Small intestine (tissue), 7 donors: Measurements from ENCODE around the gene CCL21. TPM values are rescaled to one million over a fixed set of nuclear protein-coding genes. Genes with fewer than 3 reads are reported as not detected.

ENCODE experiments used
- DNase-seq, 2 donors: peaks; one replicate each; pipeline versions ENCODE4 v3.0.0 to v3.0.0-alpha.2; 2013
- FAIRE-seq: peaks from 2 replicates; lab custom pipeline; 2012; peaks lifted over from hg19 to GRCh38; lab: Jason Lieb, UNC
- H3K27ac ChIP-seq, 3 donors: one replicate each; pipeline ENCODE4 v1.5.1; 2013; ENCODE audit warnings: low read length in 2 of 3, mild to moderate bottlenecking in 2 of 3, control low read depth in 1 of 3, inconsistent platforms in 1 of 3, low read depth in 1 of 3, moderate library complexity in 1 of 3
- H3K27me3 ChIP-seq, 3 donors: one replicate each; pipeline ENCODE4 v1.6.1; 2013; ENCODE audit warnings: low read length in 3 of 3, inconsistent platforms in 1 of 3; ENCODE audit not compliant: control insufficient read depth in 3 of 3, insufficient read depth in 3 of 3
- H3K36me3 ChIP-seq, 3 donors: one replicate each; pipeline ENCODE4 v1.6.1; 2013; ENCODE audit warnings: low read length in 3 of 3, inconsistent platforms in 1 of 3, low read depth in 1 of 3, mild to moderate bottlenecking in 1 of 3, moderate library complexity in 1 of 3; ENCODE audit not compliant: control insufficient read depth in 3 of 3, insufficient read depth in 2 of 3
- H3K4me1 ChIP-seq, 3 donors: one replicate each; pipeline ENCODE4 v1.6.1; 2013; ENCODE audit warnings: low read length in 2 of 3, inconsistent platforms in 1 of 3, low read depth in 1 of 3, mild to moderate bottlenecking in 1 of 3, moderate library complexity in 1 of 3; ENCODE audit not compliant: control insufficient read depth in 3 of 3, insufficient read depth in 2 of 3
- H3K4me3 ChIP-seq, 3 donors: one replicate each; pipeline ENCODE4 v1.5.1; 2013; ENCODE audit warnings: low read length in 3 of 3, control low read depth in 1 of 3, inconsistent platforms in 1 of 3, low read depth in 1 of 3, mild to moderate bottlenecking in 1 of 3, moderate library complexity in 1 of 3
- H3K9me3 ChIP-seq, 2 donors: one replicate each; pipeline ENCODE4 v1.6.1; 2013; ENCODE audit warnings: low read depth in 1 of 2, low read length in 1 of 2; ENCODE audit not compliant: control insufficient read depth in 2 of 2, insufficient read depth in 1 of 2
- WGBS, 3 donors: extraction: QIAGEN DNeasy Blood & Tissue Kit; methylation state at CpG; one replicate each; pipeline ENCODE4 v1.1.7; 2013; 5-methylcytosine and 5-hydroxymethylcytosine counted together
- polyA plus RNA-seq, 4 donors: library from polyadenylated mRNA; stranded (reverse) in 3 of 4; unstranded in 1 of 4; fragments of 200-250 nt in 3 of 4; fragments of 120-200 nt in 1 of 4; gene quantifications; one replicate each; pipeline versions ENCODE4 v1.2.1 to v1.2.3, GENCODE V29; 2013
- donor health status: healthy with polysubstance abuse.
- donor health status: control.
- donor health status: control.
- donor health status: Bipolar disorder and iron deficiency.
- donor health status: healthy.

CCL21 gene
- polyA plus RNA-seq, 4 donors = 2.2 to 286 (median 26.7) TPM

DNA sequence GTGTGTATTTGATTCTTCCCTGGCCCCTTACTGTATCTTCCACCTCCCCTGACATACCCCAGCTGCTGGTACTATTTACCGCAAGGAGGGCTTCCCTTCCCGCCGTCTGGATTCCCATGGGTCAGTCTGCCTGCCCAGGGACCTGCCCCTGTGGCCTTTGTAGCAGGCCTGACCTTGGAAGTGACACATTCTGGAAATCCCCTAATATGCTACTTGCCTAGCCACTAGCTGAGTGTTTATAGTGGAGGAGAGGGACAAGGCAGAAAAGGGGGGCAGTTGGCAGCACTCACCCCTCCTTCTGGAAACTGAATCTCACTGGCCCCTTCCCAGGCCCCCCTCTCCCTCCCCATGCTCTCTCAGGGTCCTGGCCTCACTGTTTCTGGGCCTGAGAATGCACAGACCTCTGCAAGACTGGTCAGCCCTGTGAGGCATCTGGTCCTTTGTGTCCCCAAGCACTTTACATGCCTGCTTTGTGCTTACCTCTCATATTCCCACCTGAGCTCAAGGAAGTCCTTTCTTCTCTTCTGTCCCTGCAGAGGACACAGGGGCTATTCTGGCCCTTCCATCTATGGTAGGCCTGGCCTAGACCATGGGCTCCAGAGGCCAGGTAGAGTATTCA is 8.2 kb upstream of the CCL21 start:
- H3K36me3 ChIP-seq = no peaks in the 10 kb centered on the region
- WGBS, 3 donors = 62 to 89% (median 83%) methylated on average over 3 of the region's 3 CpGs
- DNase-seq (no peak), FAIRE-seq (no peak)
- no peaks in the 10 kb centered on the region for H3K9me3 ChIP-seq
- no peak overlapping the region for H3K4me3 ChIP-seq
- no peak overlapping the region for H3K27ac ChIP-seq
- no peaks in the 10 kb centered on the region for H3K27me3 ChIP-seq
- no peaks in the 10 kb centered on the region for H3K4me1 ChIP-seq

DNA sequence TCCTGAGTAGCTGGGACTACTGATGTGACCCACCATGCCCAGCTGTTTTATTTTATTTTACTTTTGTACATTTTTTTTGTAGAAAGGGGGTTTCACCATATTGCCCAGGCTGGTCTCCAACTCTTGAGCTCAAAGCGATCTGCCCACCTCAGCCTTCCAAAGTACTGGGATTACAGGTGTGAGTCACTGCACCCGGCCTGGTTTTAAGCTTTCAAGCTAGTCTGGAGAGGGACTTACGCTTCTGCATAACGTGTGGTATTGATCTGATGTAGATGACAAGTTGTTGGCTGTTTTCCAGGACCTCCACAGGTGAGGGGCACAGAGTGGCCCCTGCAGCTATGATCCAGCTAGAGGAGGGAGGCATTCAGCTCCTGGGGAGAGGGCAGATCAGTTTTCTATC is 6.8 kb upstream of the CCL21 start:
- 65 to 74% (median 66%) methylated on average over 4 of the region's 4 CpGs for WGBS, 3 donors
- no peak for DNase-seq
- H3K36me3 ChIP-seq = no peaks in the 10 kb centered on the region

DNA sequence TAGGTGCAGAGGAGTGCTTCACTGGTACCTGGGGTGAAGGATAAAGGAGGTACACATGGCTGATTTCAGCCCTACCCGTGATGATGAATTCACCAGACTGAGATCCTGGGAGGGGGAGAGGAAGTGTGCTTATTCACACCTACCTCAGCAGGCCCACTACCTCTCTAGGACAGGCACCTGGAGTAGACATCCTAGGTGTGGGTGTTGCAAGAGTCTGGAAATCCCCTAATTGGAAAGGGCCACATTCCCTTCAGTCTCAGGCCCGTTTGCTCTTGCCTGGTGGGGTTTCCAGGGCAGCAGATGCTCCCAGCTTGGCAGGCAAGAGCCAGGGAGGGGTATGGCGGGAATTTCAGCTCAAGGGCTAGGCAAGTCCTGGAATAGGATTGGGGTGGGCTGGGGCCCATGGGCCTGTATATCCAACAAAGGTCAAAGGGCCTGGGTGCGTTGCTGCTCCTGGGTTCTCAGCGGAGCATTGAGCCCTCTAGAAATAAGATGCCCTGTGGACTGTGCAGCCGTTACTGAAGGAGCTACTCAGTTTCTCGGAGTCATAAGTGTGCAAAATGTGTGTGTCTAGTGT is 5.8 kb upstream of the CCL21 start:
- DNase-seq (no peak), FAIRE-seq (no peak)
- H3K4me3 ChIP-seq = no peak overlapping the region
- WGBS, 3 donors = 71 to 84% (median 81%) methylated on average over 7 of the region's 7 CpGs
- no peaks in the 10 kb centered on the region for H3K4me1 ChIP-seq
- no peaks in the 10 kb centered on the region for H3K27me3 ChIP-seq
- H3K27ac ChIP-seq = no peak overlapping the region
- no peaks in the 10 kb centered on the region for H3K36me3 ChIP-seq
- H3K9me3 ChIP-seq = no peaks in the 10 kb centered on the region

More for the DNA sequence above, 6.8 kb upstream of the CCL21 start:
- no peaks in the 10 kb centered on the region for H3K9me3 ChIP-seq
- no peak for FAIRE-seq
- no peak overlapping the region for H3K27ac ChIP-seq
- no peaks in the 10 kb centered on the region for H3K27me3 ChIP-seq
- no peaks in the 10 kb centered on the region for H3K4me1 ChIP-seq
- no peak overlapping the region for H3K4me3 ChIP-seq

DNA sequence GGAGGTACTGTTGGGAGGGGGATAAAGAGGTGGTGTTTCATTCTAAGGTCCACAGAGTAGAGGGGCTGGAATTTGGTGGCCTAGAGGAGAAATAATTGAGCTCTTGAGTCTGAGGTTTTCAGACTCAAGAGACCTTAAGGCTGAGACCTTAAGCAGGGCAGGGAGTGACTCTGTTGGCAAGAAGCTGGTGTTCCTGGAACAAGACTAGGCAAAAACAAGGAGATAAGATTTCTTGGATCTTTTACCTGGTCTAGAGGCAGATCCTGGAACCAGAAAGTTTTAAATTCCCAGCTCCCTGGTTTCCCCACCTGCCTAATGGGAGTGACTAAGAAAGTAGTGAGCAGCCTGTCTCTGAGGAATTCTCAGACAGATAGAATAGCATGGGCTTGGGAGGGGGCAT is 4.1 kb upstream of the CCL21 start:
- FAIRE-seq = no peak

DNA sequence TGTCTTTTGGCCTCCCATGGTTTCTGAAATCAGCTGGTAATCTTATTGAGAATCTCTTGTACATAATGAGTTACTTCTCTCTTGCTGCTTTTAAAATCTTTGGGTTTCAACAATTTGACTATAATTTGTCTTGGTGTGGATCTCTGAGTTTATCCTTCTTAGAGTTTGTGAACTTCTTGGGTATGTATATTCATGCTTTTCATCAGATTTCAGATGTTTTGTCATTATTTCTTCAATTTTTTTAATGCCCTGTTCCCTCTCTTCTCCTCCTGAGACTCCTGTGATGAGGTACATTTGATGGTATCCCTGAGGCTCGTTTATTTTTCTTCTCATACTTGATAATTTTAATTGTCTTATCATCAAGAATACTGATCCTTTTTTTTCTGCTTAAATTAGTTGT is 2.2 kb upstream of the CCL21 start:
- WGBS, 3 donors = 47 to 62% (median 53%) methylated on average over 1 of the region's 1 CpG
- Histone ChIP-seq H3K36me3 (no peaks in the 10 kb centered on the region), H3K27me3 (no peaks in the 10 kb centered on the region), H3K4me1 (no peaks in the 10 kb centered on the region), H3K27ac (no peak overlapping the region), H3K4me3 (no peak overlapping the region), H3K9me3 (no peaks in the 10 kb centered on the region)
- FAIRE-seq = no peak
- no peak for DNase-seq

More for the DNA sequence above, 4.1 kb upstream of the CCL21 start:
- no peak overlapping the region for H3K4me3 ChIP-seq
- H3K4me1 ChIP-seq = no peaks in the 10 kb centered on the region
- H3K9me3 ChIP-seq = no peaks in the 10 kb centered on the region
- DNase-seq = no peak
- H3K27ac ChIP-seq = no peak overlapping the region
- no peaks in the 10 kb centered on the region for H3K27me3 ChIP-seq
- no peaks in the 10 kb centered on the region for H3K36me3 ChIP-seq

DNA sequence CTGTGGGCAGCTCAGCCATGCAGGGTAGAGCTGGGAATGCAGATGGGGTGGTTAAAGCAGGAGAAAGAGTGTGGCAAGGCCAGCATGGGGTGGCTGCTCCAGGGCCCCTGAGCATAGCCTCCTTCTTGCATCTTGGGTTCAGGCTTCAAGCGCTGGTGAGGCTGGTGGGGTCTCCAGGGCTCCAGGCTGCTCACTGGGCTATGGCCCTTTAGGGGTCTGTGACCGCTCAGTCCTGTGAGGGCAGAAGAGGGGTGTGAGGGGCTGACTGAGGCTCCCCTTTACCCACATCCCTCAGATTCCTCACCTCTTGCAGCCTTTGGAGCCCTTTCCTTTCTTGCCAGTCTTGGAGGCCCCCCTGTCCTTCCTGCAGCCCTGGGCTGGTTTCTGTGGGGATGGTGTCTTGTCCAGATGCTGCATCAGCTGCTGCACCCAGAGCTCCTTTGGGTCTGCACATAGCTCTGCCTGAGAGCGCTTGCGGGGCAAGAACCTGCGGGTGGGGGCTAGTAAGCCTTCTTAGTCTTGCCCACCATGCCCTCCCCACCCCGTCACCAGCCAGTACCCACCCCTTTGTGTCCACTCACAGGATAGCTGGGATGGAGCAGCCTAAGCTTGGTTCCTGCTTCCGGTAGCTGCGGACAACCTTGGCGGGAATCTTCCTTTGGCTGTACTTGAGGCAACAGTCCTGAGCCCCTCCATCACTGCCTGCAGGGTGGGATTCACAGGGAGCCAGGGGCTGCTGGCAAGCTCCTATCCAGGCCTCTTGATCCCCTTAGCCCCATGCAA is 549 bp downstream of the CCL21 start:
- Histone ChIP-seq H3K36me3 (no peaks in the 10 kb centered on the region), H3K27me3 (no peaks in the 10 kb centered on the region), H3K27ac (no peak overlapping the region), H3K4me3 (no peak overlapping the region), H3K4me1 (no peaks in the 10 kb centered on the region), H3K9me3 (no peaks in the 10 kb centered on the region)
- DNase-seq (no peak), FAIRE-seq (no peak)
- WGBS, 3 donors = 92 to 99% (median 95%) methylated on average over 8 to 9 of the region's 9 CpGs

DNA sequence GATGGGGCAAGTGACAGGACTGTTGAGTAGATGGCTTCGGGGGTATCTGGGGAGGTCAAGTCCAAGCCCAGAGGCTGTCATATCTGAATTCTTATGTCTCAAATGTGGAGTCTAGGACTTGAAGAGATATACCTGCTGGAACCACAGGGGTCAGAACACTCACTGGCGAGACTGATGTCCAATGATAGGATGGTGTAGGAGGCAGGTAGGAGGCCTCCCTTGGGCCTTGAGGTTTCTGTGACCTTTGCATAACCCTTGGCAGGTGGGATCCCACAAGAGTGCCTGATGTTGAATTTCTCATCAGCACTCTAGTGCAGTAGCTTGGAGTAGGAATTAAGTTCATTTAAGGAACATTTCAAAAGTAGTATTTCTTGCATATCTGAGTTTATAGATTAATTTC is 2.8 kb downstream of the CCL21 start:
- Histone ChIP-seq H3K4me3 (no peak overlapping the region), H3K36me3 (no peaks in the 10 kb centered on the region), H3K27ac (no peak overlapping the region), H3K4me1 (no peaks in the 10 kb centered on the region), H3K9me3 (no peaks in the 10 kb centered on the region), H3K27me3 (no peaks in the 10 kb centered on the region)
- WGBS, 3 donors = 69 to 88% (median 80%) methylated on average over 2 of the region's 2 CpGs
- FAIRE-seq = no peak
- DNase-seq = no peak

DNA sequence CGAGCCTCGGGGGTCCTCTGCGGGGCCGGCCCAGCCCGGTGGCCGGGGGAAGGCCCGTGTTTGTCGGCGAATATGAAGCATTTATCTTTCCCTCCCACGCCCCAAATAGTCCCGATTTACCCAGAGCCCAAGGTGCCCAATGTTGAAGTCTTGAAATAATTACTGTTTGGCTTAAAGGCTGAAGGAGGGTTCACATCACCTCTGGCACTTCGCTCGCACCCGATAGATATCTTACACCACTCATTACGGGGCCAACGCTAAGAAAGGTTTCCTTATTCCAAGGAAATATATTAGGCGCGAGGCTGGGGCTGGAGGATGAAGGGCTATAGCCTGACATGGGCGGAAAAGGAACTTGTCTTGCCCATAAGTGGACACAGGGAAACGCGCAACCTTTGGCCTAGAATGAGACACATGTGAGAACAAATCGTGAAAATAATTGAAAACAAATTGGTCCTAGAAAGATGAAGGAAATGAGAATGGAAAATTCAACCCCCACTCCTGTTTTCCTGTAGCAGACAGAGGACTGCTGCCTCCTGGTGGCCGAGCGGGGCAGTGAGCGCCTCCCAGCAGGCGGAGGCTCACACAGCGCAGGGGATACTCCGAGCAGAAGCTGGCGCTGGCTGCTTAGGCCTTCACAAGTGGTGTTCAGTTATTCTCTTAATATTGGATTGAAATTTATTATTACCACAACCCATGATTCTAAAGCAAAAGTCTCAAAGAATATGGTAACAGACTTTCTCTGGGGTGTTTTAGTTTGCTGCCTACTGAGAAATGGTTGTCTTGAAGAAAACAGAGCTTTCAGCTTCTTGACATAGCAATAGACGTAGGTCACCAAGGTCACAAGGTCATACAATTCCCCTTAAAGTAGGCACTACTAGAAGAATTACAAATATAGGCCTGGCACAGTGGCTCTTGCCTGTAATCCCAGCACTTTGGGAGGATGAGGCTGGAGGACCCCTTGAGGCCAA is 7.9 kb downstream of the CCL21 start:
- DNase-seq = peak; percentile 80 to 92
- no peak for FAIRE-seq
- H3K4me1 ChIP-seq = peaks cover 0 to 3% (median 0%) of the 10 kb centered on the region in 3 donors
- no peaks in the 10 kb centered on the region for H3K36me3 ChIP-seq
- H3K9me3 ChIP-seq = no peaks in the 10 kb centered on the region
- peaks cover 0 to 10% (median 3%) of the 10 kb centered on the region in 3 donors for H3K27me3 ChIP-seq
- peak overlapping the region; percentile 36 to 61 (median 38) for H3K4me3 ChIP-seq
- H3K27ac ChIP-seq = peak overlapping the region in 2 of 3 donors; percentile 14 to 80
- WGBS, 3 donors = 2 to 3% (median 3%) methylated on average over 30 of the region's 30 CpGs
